Activated naive CD8-positive, alpha-beta T cell treated with anti-CD3 and anti-CD28 coated beads, Interleukin-2, amount 10 ng/mL, durations not matched to agents 7 days and 5 days (primary cell): ENCODE data around the gene SPATA9. TPM values are rescaled to one million over a fixed set of nuclear protein-coding genes. Genes with fewer than 3 reads are reported as not detected.

ENCODE experiments used
- ATAC-seq: fragments of 150-1000 bp; cut with Tn5 transposase; one replicate; pipeline ENCODE4 v1.10.0; 2021; ENCODE audit warnings: low read depth, moderate library complexity
- POLR2A ChIA-PET: fragments of 350-600 bp; sonication (Branson Sonifier 250); formaldehyde crosslinking; loops from one replicate; lab custom pipeline; 2021; ENCODE audit warnings: antibody characterized with exemption; lab: Charles Lee
- DNase-seq: peaks from one replicate; pipeline ENCODE4 v3.0.0; 2021
- H3K27ac Mint-ChIP-seq: one replicate; pipeline ENCODE4 v1.8.0; 2022; ENCODE audit warnings: mild to moderate bottlenecking, mixed read lengths
- H3K27me3 Mint-ChIP-seq: one replicate; pipeline ENCODE4 v1.8.0; 2022; ENCODE audit warnings: mild to moderate bottlenecking, moderate library complexity, mixed read lengths
- H3K36me3 Mint-ChIP-seq: one replicate; pipeline ENCODE4 v1.8.0; 2021; ENCODE audit warnings: mild to moderate bottlenecking, mixed read lengths
- H3K4me1 Mint-ChIP-seq: one replicate; pipeline ENCODE4 v1.8.0; 2021; ENCODE audit warnings: mixed read lengths
- H3K4me3 Mint-ChIP-seq: one replicate; pipeline ENCODE4 v1.8.0; 2022; ENCODE audit warnings: mild to moderate bottlenecking, moderate library complexity, mixed read lengths
- H3K9me3 Mint-ChIP-seq: one replicate; pipeline ENCODE4 v1.8.0; 2021; ENCODE audit warnings: mixed read lengths
- total RNA-seq, 2 experiments: library from RNA; stranded (reverse); gene quantifications; one replicate each; pipeline ENCODE4 v1.2.3, GENCODE V29; 2021

Gene SPATA9
- total RNA-seq, 2 experiments from 2014 or later, result not detected

DNA sequence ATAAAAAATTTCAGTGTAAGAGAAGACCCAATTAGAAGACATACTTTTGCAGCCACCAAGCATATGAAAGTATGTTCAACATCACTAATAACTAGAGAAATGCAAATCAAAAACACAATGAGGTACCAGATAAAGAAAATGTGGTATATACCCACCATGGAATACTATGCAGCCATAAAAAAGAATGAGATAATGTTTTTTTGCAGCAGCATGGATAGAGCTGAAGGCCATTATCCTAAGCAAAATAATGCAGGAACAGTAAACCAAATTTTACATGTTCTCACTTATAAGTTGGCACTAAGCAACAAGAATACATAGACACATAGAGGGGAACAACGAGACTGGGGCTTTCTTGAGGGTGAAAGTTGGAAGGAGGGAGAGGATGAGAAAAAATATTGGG is 6.9 kb upstream of the SPATA9 start:
- POLR2A ChIA-PET, result no interaction called here
- ATAC-seq (no peak), DNase-seq (no peak)
- Mint-ChIP-seq H3K4me1 (no peaks in the 10 kb centered on the region), H3K27ac (no peak overlapping the region), H3K27me3 (peaks cover 8% of the 10 kb centered on the region), H3K4me3 (no peak overlapping the region), H3K36me3 (no peaks in the 10 kb centered on the region), H3K9me3 (peaks cover 2% of the 10 kb centered on the region)

DNA sequence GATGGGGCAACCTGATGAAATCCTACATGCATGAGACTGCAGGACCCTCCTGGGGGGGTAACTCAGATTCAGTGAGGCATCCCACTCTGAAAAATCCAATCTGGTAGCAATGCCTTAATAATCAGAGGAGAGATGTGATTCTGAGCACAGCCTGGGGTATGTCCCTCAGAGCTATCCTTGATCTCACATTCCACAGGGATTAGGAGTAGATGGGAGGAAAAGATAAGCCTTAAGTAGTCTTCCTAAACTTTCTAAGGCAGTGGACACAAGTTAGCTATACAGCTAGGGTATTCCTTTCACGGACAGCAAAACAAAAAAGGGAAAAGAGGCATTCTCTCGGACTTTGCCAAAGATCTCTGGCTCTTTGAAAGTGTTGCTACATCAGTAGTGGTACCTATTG is 3.9 kb upstream of the SPATA9 start:
- POLR2A ChIA-PET, result no interaction called here
- Mint-ChIP-seq H3K27me3 (peaks cover 9% of the 10 kb centered on the region), H3K4me1 (no peaks in the 10 kb centered on the region), H3K27ac (no peak overlapping the region), H3K36me3 (no peaks in the 10 kb centered on the region), H3K4me3 (no peak overlapping the region), H3K9me3 (peaks cover 2% of the 10 kb centered on the region)
- ATAC-seq (no peak), DNase-seq (no peak)

DNA sequence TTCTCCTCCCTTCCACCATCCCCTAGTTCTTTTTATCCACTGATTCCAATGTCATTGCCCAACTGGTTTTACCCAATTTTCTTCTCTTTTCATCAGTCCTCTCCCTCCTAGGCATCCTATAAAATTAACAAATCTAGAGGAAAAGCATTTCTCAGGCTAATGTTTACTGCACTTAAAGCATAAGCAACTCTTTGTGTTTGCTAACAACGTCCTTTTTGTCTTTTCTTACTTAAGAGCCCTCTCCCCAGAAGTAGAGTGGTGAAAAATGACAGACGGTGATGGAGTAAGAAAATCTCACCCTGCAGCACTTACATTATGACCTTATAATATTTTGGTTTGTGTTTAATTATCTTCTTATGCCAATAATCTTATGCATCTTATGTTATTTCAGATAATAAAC is 1.6 kb upstream of the SPATA9 start:
- ATAC-seq (no peak), DNase-seq (no peak)
- H3K27me3 Mint-ChIP-seq, result peaks cover 15% of the 10 kb centered on the region
- peaks cover 3% of the 10 kb centered on the region for H3K9me3 Mint-ChIP-seq
- no peak overlapping the region for H3K4me3 Mint-ChIP-seq
- POLR2A ChIA-PET, result no interaction called here
- H3K4me1 Mint-ChIP-seq, result no peaks in the 10 kb centered on the region
- H3K36me3 Mint-ChIP-seq, result no peaks in the 10 kb centered on the region
- no peak overlapping the region for H3K27ac Mint-ChIP-seq

DNA sequence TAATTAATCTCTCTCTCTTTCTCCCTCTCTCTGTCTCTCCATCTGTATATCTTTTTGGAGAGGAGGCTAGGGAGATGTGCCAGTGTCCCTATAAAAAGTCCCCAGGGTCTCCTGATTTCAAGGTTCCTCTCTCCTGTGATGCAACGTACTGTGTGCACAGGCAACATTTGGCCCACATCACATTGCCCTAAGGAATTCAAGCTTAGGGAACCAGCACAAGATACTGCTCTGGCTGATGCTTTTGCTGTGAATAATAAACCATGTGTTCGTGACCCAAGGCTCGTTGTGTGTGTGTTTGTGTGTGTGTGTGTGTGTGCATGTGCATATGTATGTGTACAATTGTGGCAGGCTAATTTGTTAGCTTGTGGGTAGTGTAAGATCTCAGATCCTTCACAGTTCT is 9.7 kb downstream of the SPATA9 start:
- DNase-seq, result no peak

DNA sequence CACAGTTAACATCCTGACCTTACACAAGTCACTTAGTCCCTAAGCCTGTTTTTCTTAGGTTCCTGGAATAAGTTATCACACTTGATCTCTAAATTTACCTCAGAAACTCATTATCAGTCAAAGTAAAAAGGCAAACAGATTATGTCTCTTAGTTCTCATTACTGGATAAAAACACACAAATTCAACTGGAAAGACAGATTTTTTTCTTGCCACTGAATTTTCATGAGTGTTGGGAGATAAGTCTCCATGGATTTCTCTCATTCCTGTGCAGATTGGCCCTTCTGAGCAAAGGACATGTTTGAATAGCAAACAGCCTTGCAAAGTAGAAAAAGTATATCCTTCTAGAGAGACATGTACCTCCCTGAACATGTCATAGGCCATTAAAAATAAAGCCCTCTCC is 10.2 kb downstream of the SPATA9 start:
- Mint-ChIP-seq H3K36me3 (no peaks in the 10 kb centered on the region), H3K4me1 (peaks cover 2% of the 10 kb centered on the region)

More for the DNA sequence above, 9.7 kb downstream of the SPATA9 start:
- Mint-ChIP-seq H3K9me3 (no peaks in the 10 kb centered on the region), H3K27ac (no peak overlapping the region), H3K36me3 (no peaks in the 10 kb centered on the region), H3K4me3 (no peak overlapping the region), H3K4me1 (peaks cover 2% of the 10 kb centered on the region), H3K27me3 (peaks cover 11% of the 10 kb centered on the region)
- ATAC-seq, result no peak
- POLR2A ChIA-PET, result no interaction called here

DNA sequence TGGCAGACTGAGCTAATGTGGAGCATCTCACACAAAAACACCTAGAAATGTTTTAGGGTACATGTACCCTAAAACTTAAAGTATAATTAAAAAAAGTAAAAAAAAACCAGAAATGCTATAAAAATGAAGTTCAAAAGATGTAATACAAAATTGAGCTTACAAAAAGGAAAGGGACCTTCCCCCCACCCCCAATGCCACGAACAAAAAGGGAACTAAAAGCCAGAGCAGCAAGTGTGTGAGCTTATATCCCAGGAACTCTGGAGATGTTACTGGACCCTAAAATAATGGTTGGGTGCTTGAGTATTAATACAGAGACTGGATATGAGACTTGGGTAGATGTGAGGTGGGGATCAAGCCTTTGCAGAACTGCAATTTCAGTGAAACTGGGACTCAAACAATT is 11.0 kb downstream of the SPATA9 start:
- DNase-seq (no peak), ATAC-seq (no peak)
- Mint-ChIP-seq H3K36me3 (no peaks in the 10 kb centered on the region), H3K9me3 (no peaks in the 10 kb centered on the region), H3K27ac (no peak overlapping the region), H3K4me3 (no peak overlapping the region), H3K4me1 (peaks cover 2% of the 10 kb centered on the region), H3K27me3 (peaks cover 11% of the 10 kb centered on the region)
- POLR2A ChIA-PET, result no interaction called here

More for the DNA sequence above, 10.2 kb downstream of the SPATA9 start:
- Mint-ChIP-seq H3K9me3 (no peaks in the 10 kb centered on the region), H3K4me3 (no peak overlapping the region), H3K27me3 (peaks cover 11% of the 10 kb centered on the region), H3K27ac (no peak overlapping the region)
- ATAC-seq (no peak), DNase-seq (no peak)
- POLR2A ChIA-PET, result no interaction called here

DNA sequence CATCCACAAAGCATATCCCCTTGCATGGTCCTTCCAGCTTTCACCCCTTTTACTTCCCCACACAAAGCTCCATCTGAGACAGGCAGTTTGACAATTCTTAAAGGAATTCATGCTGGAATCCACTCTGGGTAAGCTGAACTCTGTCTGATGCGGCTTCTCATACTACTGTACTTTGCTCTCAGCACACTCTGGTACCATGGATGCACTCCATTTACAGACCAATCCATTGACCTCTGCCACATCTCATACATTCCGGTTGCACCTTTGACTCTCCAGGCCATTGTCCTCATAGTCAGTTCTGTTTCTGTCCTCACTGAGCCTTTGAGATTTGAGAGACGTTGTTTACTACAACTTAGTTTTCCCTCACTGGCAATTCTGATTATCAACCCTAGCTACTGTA is 12.2 kb downstream of the SPATA9 start:
- Mint-ChIP-seq H3K36me3 (no peaks in the 10 kb centered on the region), H3K4me3 (no peak overlapping the region), H3K4me1 (peaks cover 2% of the 10 kb centered on the region), H3K27me3 (peaks cover 5% of the 10 kb centered on the region), H3K9me3 (no peaks in the 10 kb centered on the region), H3K27ac (no peak overlapping the region)
- no peak for DNase-seq
- no peak for ATAC-seq
- POLR2A ChIA-PET, result interaction anchor here (0.6 kb wide), 1 partner anchor 131 kb away, joined by 3 read pairs; no protein-coding TSS in a partner anchor

DNA sequence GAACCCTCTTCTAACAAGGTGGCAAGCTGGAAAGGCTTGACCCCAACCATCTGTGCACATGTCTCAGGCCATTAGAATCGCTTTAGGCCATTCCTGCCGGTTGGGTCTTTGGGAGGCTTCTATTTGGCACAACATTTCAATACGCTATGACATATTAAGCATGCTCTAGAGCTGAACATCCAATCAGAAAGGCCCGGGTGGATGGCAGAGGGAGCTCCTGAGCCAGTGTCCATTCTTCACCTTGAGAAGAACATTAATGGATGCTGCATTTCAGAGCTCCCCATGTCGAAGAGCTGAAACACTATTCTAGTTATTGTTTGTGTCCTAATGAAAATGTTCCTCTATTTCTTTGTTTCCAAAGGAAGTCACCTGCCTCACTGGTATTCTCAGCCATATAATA is 12.8 kb downstream of the SPATA9 start:
- ATAC-seq, result no peak
- POLR2A ChIA-PET, result no interaction called here
- Mint-ChIP-seq H3K36me3 (no peaks in the 10 kb centered on the region), H3K27ac (no peak overlapping the region), H3K4me1 (peaks cover 2% of the 10 kb centered on the region), H3K27me3 (peaks cover 6% of the 10 kb centered on the region), H3K9me3 (no peaks in the 10 kb centered on the region), H3K4me3 (no peak overlapping the region)
- DNase-seq, result no peak

DNA sequence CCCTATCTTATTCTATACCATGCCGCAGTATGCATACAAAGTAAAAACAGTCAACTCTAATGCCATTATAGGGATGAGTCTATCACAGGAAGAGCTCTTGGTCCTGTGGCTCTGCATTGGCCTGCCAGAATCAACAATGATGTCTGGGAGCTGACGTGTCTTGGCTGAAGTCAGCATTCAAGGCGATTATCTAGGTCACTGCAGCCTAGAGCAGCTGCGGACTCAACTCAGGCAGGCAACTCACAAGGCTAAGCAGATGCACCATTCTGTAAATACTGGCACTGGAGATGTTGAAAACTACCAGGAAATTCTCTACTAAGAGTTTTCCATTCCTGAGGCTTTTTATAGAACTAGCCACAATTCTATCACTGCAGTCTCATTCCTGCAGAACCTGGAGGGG is 13.3 kb downstream of the SPATA9 start:
- Mint-ChIP-seq H3K27me3 (peaks cover 6% of the 10 kb centered on the region), H3K36me3 (no peaks in the 10 kb centered on the region), H3K27ac (no peak overlapping the region), H3K9me3 (no peaks in the 10 kb centered on the region), H3K4me1 (peaks cover 2% of the 10 kb centered on the region), H3K4me3 (no peak overlapping the region)
- POLR2A ChIA-PET, result no interaction called here
- DNase-seq (no peak), ATAC-seq (no peak)

DNA sequence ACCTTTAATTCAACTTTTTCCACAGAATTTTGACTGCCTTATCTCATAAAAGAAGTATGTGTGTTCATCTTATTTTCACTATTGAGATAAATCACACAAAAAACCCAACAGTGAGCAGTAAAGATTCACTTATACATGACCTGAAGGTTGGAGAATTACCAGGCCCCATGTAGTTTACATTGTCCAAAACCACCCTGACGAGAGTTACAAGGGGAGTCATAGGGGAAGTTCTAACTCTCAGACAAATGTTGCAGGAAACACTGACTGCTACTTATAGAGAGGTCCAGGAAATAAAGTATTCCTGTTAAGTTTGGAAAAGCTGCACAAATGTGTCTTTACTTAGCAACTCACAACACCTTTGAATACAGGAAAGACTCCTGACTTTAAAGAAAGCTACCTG is 14.1 kb downstream of the SPATA9 start:
- Mint-ChIP-seq H3K27me3 (peaks cover 6% of the 10 kb centered on the region), H3K4me3 (no peak overlapping the region), H3K27ac (no peak overlapping the region), H3K9me3 (no peaks in the 10 kb centered on the region), H3K4me1 (peaks cover 3% of the 10 kb centered on the region), H3K36me3 (no peaks in the 10 kb centered on the region)
- ATAC-seq, result no peak
- POLR2A ChIA-PET, result no interaction called here
- no peak for DNase-seq

DNA sequence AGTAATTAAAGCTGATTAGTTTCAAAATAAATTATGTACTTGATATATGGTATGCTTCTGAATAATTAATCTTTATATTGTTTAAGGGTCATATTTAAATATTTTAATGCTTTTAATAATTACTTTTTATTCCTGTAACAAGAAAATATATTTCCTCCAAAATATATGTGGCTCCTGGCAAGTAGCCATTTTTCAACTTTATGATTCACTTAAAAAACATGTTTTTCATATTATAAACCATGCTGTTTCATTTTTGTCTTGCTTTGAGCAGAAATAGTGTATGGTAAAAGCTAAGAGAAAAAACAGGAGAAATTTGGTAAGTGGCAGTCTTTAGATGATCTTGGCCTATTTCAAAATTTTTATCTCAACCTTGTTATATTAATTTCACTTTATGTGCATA is 14.6 kb downstream of the SPATA9 start:
- H3K4me1 Mint-ChIP-seq, result peaks cover 3% of the 10 kb centered on the region
- no peak overlapping the region for H3K4me3 Mint-ChIP-seq
- no peak for ATAC-seq
- no peaks in the 10 kb centered on the region for H3K36me3 Mint-ChIP-seq
- H3K27me3 Mint-ChIP-seq, result peaks cover 6% of the 10 kb centered on the region
- POLR2A ChIA-PET, result no interaction called here
- H3K9me3 Mint-ChIP-seq, result no peaks in the 10 kb centered on the region
- no peak for DNase-seq
- H3K27ac Mint-ChIP-seq, result no peak overlapping the region

DNA sequence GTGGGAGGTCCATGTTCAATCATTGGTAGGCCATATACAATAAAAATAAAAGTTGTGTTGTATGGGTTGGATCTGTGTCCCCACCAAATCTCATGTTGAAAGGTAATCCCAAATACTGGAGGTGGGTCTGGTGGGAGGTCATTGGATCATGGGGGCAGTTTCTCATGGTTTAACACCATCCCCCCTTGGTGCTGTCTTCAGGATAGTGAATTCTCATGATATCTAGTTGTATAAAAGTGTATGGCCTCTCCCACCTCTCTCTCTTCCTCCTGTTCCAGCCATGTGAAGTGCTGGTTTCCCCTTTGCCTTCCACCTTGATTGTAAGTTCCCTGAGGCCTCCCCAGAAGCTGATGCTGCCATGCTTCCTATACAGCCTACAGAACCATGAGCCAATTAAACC is 15.1 kb downstream of the SPATA9 start:
- Mint-ChIP-seq H3K27ac (no peak overlapping the region), H3K36me3 (no peaks in the 10 kb centered on the region), H3K9me3 (no peaks in the 10 kb centered on the region), H3K4me1 (peaks cover 3% of the 10 kb centered on the region), H3K4me3 (no peak overlapping the region), H3K27me3 (peaks cover 6% of the 10 kb centered on the region)
- POLR2A ChIA-PET, result no interaction called here
- DNase-seq (no peak), ATAC-seq (no peak)

DNA sequence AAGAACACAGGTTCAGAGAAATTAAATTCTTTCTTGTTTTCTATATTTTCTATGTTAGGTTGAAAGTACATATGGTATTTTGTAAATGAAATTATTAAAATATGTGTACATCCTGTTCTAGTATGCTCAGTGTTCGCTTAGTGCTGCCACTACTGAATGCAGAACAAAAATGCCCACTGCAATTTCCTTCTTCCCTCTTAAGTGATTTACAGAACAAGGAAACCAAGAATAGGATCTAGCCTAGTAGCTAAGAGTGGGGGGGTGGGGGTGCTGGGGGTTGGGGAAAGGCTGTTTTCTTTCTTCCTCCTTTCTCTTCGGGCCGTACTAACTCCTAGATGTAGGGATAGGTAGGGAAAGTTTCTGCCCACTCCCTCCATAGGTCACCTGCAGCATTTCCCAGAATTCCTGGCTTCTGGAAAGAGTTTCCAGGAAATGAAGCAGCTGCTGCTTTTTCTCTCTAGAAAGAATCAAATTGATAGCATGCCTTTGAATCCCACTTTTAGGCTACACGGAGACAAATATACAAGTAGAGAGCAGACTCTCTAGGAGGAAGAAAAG is 15.7 kb downstream of the SPATA9 start:
- Mint-ChIP-seq H3K9me3 (no peaks in the 10 kb centered on the region), H3K27ac (no peak overlapping the region), H3K4me1 (peaks cover 1% of the 10 kb centered on the region), H3K36me3 (no peaks in the 10 kb centered on the region), H3K27me3 (peaks cover 11% of the 10 kb centered on the region), H3K4me3 (no peak overlapping the region)
- POLR2A ChIA-PET, result no interaction called here
- DNase-seq, result no peak
- ATAC-seq, result no peak

DNA sequence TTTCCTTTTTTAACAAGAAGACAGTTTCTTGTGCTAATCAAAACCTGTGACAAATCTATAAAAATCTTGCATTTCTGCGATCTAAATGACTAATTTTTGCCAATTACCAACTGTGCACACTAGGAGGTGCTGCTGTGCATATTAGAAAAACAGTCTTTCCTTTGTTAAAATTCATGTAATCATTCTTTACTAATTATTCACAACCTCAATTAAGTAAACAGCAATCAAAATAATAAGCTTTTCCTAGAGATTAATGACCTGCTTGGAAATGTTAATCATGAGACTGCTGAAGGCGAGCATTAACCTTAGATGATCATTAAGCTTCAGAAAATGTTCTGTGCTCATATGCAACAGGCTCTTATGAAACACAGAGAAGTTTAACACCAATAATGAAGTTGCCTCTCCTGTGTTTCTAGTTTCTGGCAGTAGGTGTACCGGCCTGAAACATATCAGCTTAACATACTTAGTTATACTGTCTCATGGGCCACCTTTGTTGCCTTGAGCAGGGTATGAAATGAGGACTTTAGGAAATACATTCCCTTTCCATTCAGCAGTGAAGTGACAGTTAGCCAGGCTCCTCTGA is 18.5 kb downstream of the SPATA9 start:
- DNase-seq, result no peak
- no peak for ATAC-seq
- H3K9me3 Mint-ChIP-seq, result no peaks in the 10 kb centered on the region
- H3K27me3 Mint-ChIP-seq, result peaks cover 10% of the 10 kb centered on the region
- H3K27ac Mint-ChIP-seq, result no peak overlapping the region
- no peaks in the 10 kb centered on the region for H3K36me3 Mint-ChIP-seq
- no peak overlapping the region for H3K4me3 Mint-ChIP-seq
- POLR2A ChIA-PET, result no interaction called here
- H3K4me1 Mint-ChIP-seq, result peaks cover 1% of the 10 kb centered on the region
